H1 (cell line): ENCODE results near the gene ZBTB16. TPM values are rescaled to one million over a fixed set of nuclear protein-coding genes. Genes with fewer than 3 reads are reported as not detected.

Source experiments
- CTCF ChIA-PET: fragments of 300-600 bp; sonication (Branson Sonifier 250); formaldehyde crosslinking; loops from one replicate; lab custom pipeline; 2021; ENCODE audit not compliant: partially characterized antibody; lab: Charles Lee
- POLR2A ChIA-PET: fragments of 300-600 bp; sonication (Branson Sonifier 250); formaldehyde crosslinking; loops from one replicate; lab custom pipeline; 2021; ENCODE audit warnings: inconsistent platforms; ENCODE audit not compliant: partially characterized antibody; lab: Charles Lee
- DNase-seq, 2 experiments: peaks; one replicate each; pipeline versions ENCODE4 v3.0.0 to v3.0.0-alpha.2; 2010 to 2022; ENCODE audit warnings: low spot score in 2 of 2, low read depth in 1 of 2, mixed read lengths in 1 of 2
- FAIRE-seq: peaks from 2 replicates; lab custom pipeline; 2011; peaks lifted over from hg19 to GRCh38; lab: Jason Lieb, UNC
- H2AFZ ChIP-seq: 2 replicates; pipeline ENCODE4 v1.8.1; 2012; ENCODE audit warnings: low read length, inconsistent platforms
- H2AK5ac ChIP-seq: 2 replicates; pipeline ENCODE4 v1.6.1; 2013; ENCODE audit warnings: low read depth, low read length
- H2BK120ac ChIP-seq: replicated peaks from 2 replicates; pipeline ENCODE3; 2013; ENCODE audit warnings: low read depth, low read length, inconsistent platforms
- H2BK12ac ChIP-seq: 2 replicates; pipeline ENCODE4 v1.6.1; 2013; ENCODE audit warnings: low read depth, low read length
- H2BK15ac ChIP-seq: 2 replicates; pipeline ENCODE4 v1.6.1; 2013; ENCODE audit warnings: low read length
- H2BK20ac ChIP-seq: 2 replicates; pipeline ENCODE4 v1.6.1; 2013; ENCODE audit warnings: low read length
- H2BK5ac ChIP-seq: 2 replicates; pipeline ENCODE4 v1.6.1; 2013; ENCODE audit warnings: low read depth, low read length
- H3K14ac ChIP-seq: 2 replicates; pipeline ENCODE4 v1.6.1; 2013; ENCODE audit warnings: inconsistent platforms; ENCODE audit not compliant: insufficient read length
- H3K18ac ChIP-seq: 2 replicates; pipeline ENCODE4 v1.6.1; 2013; ENCODE audit warnings: low read length; ENCODE audit errors: extremely low read depth
- H3K23ac ChIP-seq: 2 replicates; pipeline ENCODE4 v1.6.1; 2013; ENCODE audit warnings: inconsistent platforms; ENCODE audit not compliant: insufficient read length
- H3K23me2 ChIP-seq: 2 replicates; pipeline ENCODE4 v1.6.1; 2013; ENCODE audit warnings: low read depth, low read length
- H3K27ac ChIP-seq: 2 replicates; pipeline ENCODE4 v1.6.1; 2011; ENCODE audit warnings: low read depth, low read length, inconsistent platforms
- H3K27me3 ChIP-seq, 4 experiments: replicated peaks in 1 of 4; 1 replicate in 1 of 4; 2 replicates in 3 of 4; pipeline versions ENCODE4 v1.6.1 to v1.8.1; 2011 to 2013; ENCODE audit warnings: low read length in 3 of 4, mild to moderate bottlenecking in 3 of 4, inconsistent platforms in 2 of 4, mixed read lengths in 2 of 4, moderate library complexity in 1 of 4; ENCODE audit not compliant: control insufficient read depth in 3 of 4, insufficient read depth in 3 of 4; ENCODE audit errors: extremely low read depth in 1 of 4
- H3K36me3 ChIP-seq, 4 experiments: 2 replicates each; pipeline versions ENCODE4 v1.6.1 to v1.8.1; 2011 to 2013; ENCODE audit warnings: mild to moderate bottlenecking in 4 of 4, low read length in 3 of 4, moderate library complexity in 2 of 4, control low read depth in 1 of 4, inconsistent platforms in 1 of 4; ENCODE audit not compliant: insufficient read depth in 4 of 4, control insufficient read depth in 2 of 4
- H3K4ac ChIP-seq: replicated peaks from 2 replicates; pipeline ENCODE3; 2013; ENCODE audit warnings: low read length, low read depth, mixed read lengths, inconsistent platforms; ENCODE audit not compliant: insufficient read length
- H3K4me1 ChIP-seq, 4 experiments: replicated peaks in 1 of 4; 1 replicate in 1 of 4; 2 replicates in 3 of 4; pipeline versions ENCODE4 v1.6.1 to v1.8.1; 2011 to 2013; ENCODE audit warnings: low read length in 3 of 4, inconsistent platforms in 2 of 4, mixed read lengths in 1 of 4; ENCODE audit not compliant: insufficient read depth in 4 of 4, control insufficient read depth in 3 of 4
- H3K4me2 ChIP-seq, 2 experiments: 2 replicates each; pipeline versions ENCODE4 v1.6.1 to v1.8.1; 2011 to 2013; ENCODE audit warnings: low read depth in 2 of 2, low read length in 2 of 2, control low read depth in 1 of 2, inconsistent platforms in 1 of 2, mild to moderate bottlenecking in 1 of 2; ENCODE audit not compliant: insufficient read depth in 1 of 2
- H3K4me3 ChIP-seq, 4 experiments: fragments of 200-600, 300-600 bp in 1 of 4; sonication (generic), shearing (Covaris generic), sonication (Bioruptor Twin) in 1 of 4; 2 replicates each; pipeline versions ENCODE4 v1.5.1 to v1.8.1; 2011 to 2016; ENCODE audit warnings: low read length in 4 of 4, low read depth in 3 of 4, control low read depth in 2 of 4, inconsistent platforms in 2 of 4, mild to moderate bottlenecking in 2 of 4, mixed read lengths in 1 of 4, moderate library complexity in 1 of 4; ENCODE audit not compliant: insufficient read depth in 2 of 4; ENCODE audit errors: extremely low read depth in 1 of 4
- H3K56ac ChIP-seq: replicated peaks from 2 replicates; pipeline ENCODE3; 2013; ENCODE audit warnings: low read depth, mild to moderate bottlenecking, mixed read lengths, low read length, inconsistent platforms; ENCODE audit not compliant: insufficient read length
- H3K79me1 ChIP-seq: 2 replicates; pipeline ENCODE4 v1.6.1; 2013; ENCODE audit warnings: low read depth, low read length, control low read depth
- H3K79me2 ChIP-seq, 2 experiments: 2 replicates each; pipeline versions ENCODE4 v1.6.1 to v1.8.1; 2012 to 2013; ENCODE audit warnings: low read length in 2 of 2, mild to moderate bottlenecking in 2 of 2, inconsistent platforms in 1 of 2; ENCODE audit not compliant: insufficient read depth in 2 of 2, control insufficient read depth in 1 of 2
- H3K9ac ChIP-seq, 4 experiments: replicated peaks in 1 of 4; 1 replicate in 1 of 4; 2 replicates in 3 of 4; pipeline versions ENCODE4 v1.6.1 to v1.8.1; 2011 to 2013; ENCODE audit warnings: low read depth in 3 of 4, low read length in 3 of 4, control low read depth in 2 of 4, mild to moderate bottlenecking in 2 of 4, moderate library complexity in 2 of 4, inconsistent platforms in 1 of 4; ENCODE audit errors: extremely low read depth in 1 of 4
- H3K9me3 ChIP-seq, 2 experiments: 2 replicates each; pipeline versions ENCODE4 v1.6.1 to v1.8.1; 2012 to 2013; ENCODE audit warnings: mild to moderate bottlenecking in 2 of 2, moderate library complexity in 2 of 2, control low read depth in 1 of 2, inconsistent platforms in 1 of 2, low read depth in 1 of 2, low read length in 1 of 2, mixed read lengths in 1 of 2; ENCODE audit not compliant: insufficient read depth in 2 of 2
- H4K20me1 ChIP-seq, 2 experiments: replicated peaks in 1 of 2; 2 replicates each; pipeline versions ENCODE3 to v1.8.1; 2011 to 2013; ENCODE audit warnings: inconsistent platforms in 2 of 2, low read length in 2 of 2, mild to moderate bottlenecking in 1 of 2; ENCODE audit not compliant: insufficient read depth in 2 of 2, control insufficient read depth in 1 of 2
- H4K5ac ChIP-seq: 2 replicates; pipeline ENCODE4 v1.6.1; 2013; ENCODE audit warnings: low read length, low read depth, mixed read lengths, inconsistent platforms; ENCODE audit not compliant: insufficient read length
- H4K8ac ChIP-seq: 2 replicates; pipeline ENCODE4 v1.8.0; 2013; ENCODE audit warnings: mild to moderate bottlenecking, moderate library complexity, low read length, inconsistent platforms; ENCODE audit not compliant: insufficient read depth; ENCODE audit errors: extremely low read depth
- H4K91ac ChIP-seq: replicated peaks from 2 replicates; pipeline ENCODE3; 2013; ENCODE audit warnings: low read length, mixed read lengths, inconsistent platforms; ENCODE audit not compliant: insufficient read length
- BACH1 ChIP-seq: IDR thresholded peaks from 2 replicates; pipeline ENCODE4 v1.6.1; 2012; ENCODE audit warnings: low read length, improper control_type of control experiment
- CTBP2 ChIP-seq: IDR thresholded peaks from 2 replicates; pipeline ENCODE4 v1.7.0; 2011; ENCODE audit warnings: borderline replicate concordance, mild to moderate bottlenecking, moderate library complexity, mixed read lengths, low read length; ENCODE audit not compliant: insufficient read depth, insufficient read length
- EP300 ChIP-seq, 2 experiments: IDR thresholded peaks; 1 replicate in 1 of 2; 2 replicates in 1 of 2; pipeline ENCODE4 v1.6.1; 2011 to 2012; ENCODE audit warnings: low read depth in 2 of 2, low read length in 2 of 2, mild to moderate bottlenecking in 2 of 2, borderline replicate concordance in 1 of 2, inconsistent platforms in 1 of 2, moderate library complexity in 1 of 2
- POLR2A ChIP-seq, 2 experiments: IDR thresholded peaks; 1 replicate in 1 of 2; 2 replicates in 1 of 2; pipeline ENCODE4 v1.6.1; 2011; ENCODE audit warnings: low read depth in 2 of 2, low read length in 2 of 2, mild to moderate bottlenecking in 2 of 2; ENCODE audit errors: control extremely low read depth in 1 of 2
- RXRA ChIP-seq: IDR thresholded peaks from 2 replicates; pipeline ENCODE4 v1.6.1; 2011; ENCODE audit warnings: low read depth, mild to moderate bottlenecking, low read length, moderate library complexity; ENCODE audit not compliant: insufficient read depth
- SAP30 ChIP-seq: fragments of 300-600 bp; sonication (generic); IDR thresholded peaks from 2 replicates; pipeline ENCODE4 v1.7.1; 2012; ENCODE audit warnings: low read length, moderate library complexity, mild to moderate bottlenecking, inconsistent platforms; ENCODE audit not compliant: insufficient read depth, insufficient replicate concordance
- SIRT6 ChIP-seq: IDR thresholded peaks from one replicate; pipeline ENCODE4 v1.7.1; 2012; ENCODE audit warnings: low read length, inconsistent platforms
- SUZ12 ChIP-seq: fragments of 200-600 bp; sonication (generic); IDR thresholded peaks from 2 replicates; pipeline ENCODE4 v1.6.1; 2012; ENCODE audit warnings: mild to moderate bottlenecking, inconsistent platforms, low read length, moderate library complexity, mixed read lengths
- WGBS, 2 experiments: shearing (Covaris generic) in 1 of 2; methylation state at CpG; one replicate each; pipeline versions ENCODE4 v1.1.6 to v1.1.7; 2013 to 2015; ENCODE audit warnings: low lambda C conversion rate in 2 of 2, mixed read lengths in 2 of 2, inconsistent platforms in 1 of 2, low coverage in 1 of 2, missing lambda C conversion rate in 1 of 2; ENCODE audit not compliant: insufficient replicate concordance in 2 of 2, insufficient coverage in 1 of 2, insufficient read length in 1 of 2; ENCODE audit errors: extremely low coverage in 1 of 2, missing lambda C conversion rate in 1 of 2; 5-methylcytosine and 5-hydroxymethylcytosine counted together
- polyA plus RNA-seq, 7 experiments: library from polyadenylated mRNA; depleted of rRNA in 3 of 7; stranded (reverse) in 5 of 7; unstranded in 2 of 7; fragments of >200 nt in 5 of 7; fragments of 200-250 nt in 2 of 7; gene quantifications; 1 replicate in 5 of 7; 2 replicates in 1 of 7; 4 replicates in 1 of 7; pipeline versions ENCODE4 v1.2.1 to v1.2.3, GENCODE V29; 2011 to 2013; ENCODE audit warnings: missing spikeins in 2 of 7, mixed read lengths in 2 of 7
- total RNA-seq: library from RNA; stranded (reverse); fragmentation: NEBNext Ultra II Directional; extraction: Animal tissue kit (Norgen Biotek cat#: 25700); gene quantifications from 2 replicates; pipeline ENCODE4 v1.2.1, GENCODE V29; 2021
- TF ChIP-seq, protein P1 (sequence below): IDR thresholded peaks from 2 replicates; pipeline ENCODE4 v1.6.1; 2011; ENCODE audit warnings: low read depth, mild to moderate bottlenecking, low read length; ENCODE audit not compliant: insufficient read depth
- TF ChIP-seq, protein P2 (sequence below): IDR thresholded peaks from 2 replicates; pipeline ENCODE4 v1.6.1; 2012; ENCODE audit warnings: inconsistent platforms

Gene ZBTB16
- total and polyA plus RNA-seq, 2 of the 8 experiments (the other 6 are each of a cell fraction or from before 2014, with no cell fraction given) = 0.12 to 0.61 TPM

DNA sequence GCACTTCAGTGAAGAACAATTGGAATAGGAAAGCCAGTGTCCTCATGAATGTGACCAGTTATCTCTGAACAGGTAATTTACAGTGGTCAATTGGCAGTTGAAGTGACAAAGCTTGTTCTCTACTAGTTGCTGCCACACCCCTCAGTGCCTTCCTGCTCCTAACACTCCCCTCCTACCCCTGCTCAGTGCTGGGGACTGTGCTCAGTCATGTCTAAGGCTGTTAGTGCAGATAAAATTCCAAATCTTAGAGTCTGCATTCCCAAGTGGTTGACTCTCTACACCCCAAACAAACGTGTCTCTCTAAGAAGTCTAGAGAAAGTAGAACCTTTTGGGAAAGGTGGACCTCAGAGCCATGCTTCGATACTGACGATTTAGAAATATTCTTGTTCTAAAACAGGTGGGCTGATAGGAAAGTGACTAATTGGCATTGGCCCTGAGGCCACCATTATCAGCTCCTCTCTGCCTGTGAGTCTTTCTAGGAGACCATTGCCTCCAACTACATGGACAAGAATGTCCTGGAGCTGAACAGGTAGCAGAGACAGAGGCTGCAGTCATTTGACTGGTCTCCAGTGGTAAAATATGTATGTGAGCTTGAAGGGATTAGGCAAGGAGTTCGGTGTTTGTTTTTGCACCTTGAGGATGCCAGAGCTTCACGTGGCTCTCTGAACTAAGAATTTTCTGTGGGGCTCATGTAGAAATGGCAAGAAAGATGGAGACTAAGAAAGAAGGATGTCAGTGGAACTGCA is 214.6 kb downstream of the ZBTB16 start:
- Histone ChIP-seq H3K18ac (no peak overlapping the region), H3K36me3 (no peaks in the 10 kb centered on the region), H2BK20ac (no peak overlapping the region), H3K56ac (no peak overlapping the region), H3K79me1 (no peaks in the 10 kb centered on the region), H2AK5ac (no peak overlapping the region), H3K23me2 (no peaks in the 10 kb centered on the region), H2BK15ac (no peak overlapping the region), H3K14ac (no peak overlapping the region), H3K9ac (no peak overlapping the region), H4K5ac (no peak overlapping the region), H4K8ac (no peak overlapping the region), H3K4me3 (no peak overlapping the region), H3K27me3 (peaks cover 0 to 1% (median 0%) of the 10 kb centered on the region in 4 experiments; a peak in 1 of 7 replicates), H3K4me1 (no peaks in the 10 kb centered on the region), H3K79me2 (no peaks in the 10 kb centered on the region), H4K20me1 (no peaks in the 10 kb centered on the region), H3K4me2 (no peak overlapping the region), H2BK5ac (no peak overlapping the region), H4K91ac (no peak overlapping the region), H3K23ac (no peak overlapping the region), H3K27ac (no peak overlapping the region), H2BK120ac (no peak overlapping the region), H3K9me3 (no peaks in the 10 kb centered on the region), H2AFZ (no peak overlapping the region), H3K4ac (no peak overlapping the region), H2BK12ac (no peak overlapping the region)
- POLR2A ChIA-PET = no interaction called here
- no peak for FAIRE-seq
- CTCF ChIA-PET = interaction anchor here (0.5 to 12.4 kb wide), 5 partner anchors 12 to 1260 kb away, joined by 3 to 123 read pairs (median 4); no protein-coding TSS in a partner anchor
- 86% methylated on average over 5 of the region's 5 CpGs; no CpG with 5 or more reads in 1 of the 2 experiments for WGBS, 2 experiments
- no peak for DNase-seq
- no peak for TF ChIP-seq EP300 (IDR thresholded peaks at IDR 0.05; ENCODE audit: borderline replicate concordance in 1 of 2, low read depth in 2 of 2, low read length in 2 of 2)
- no peak for TF ChIP-seq SAP30
- no peak for TF ChIP-seq POLR2A (IDR thresholded peaks at IDR 0.05; ENCODE audit: control extremely low read depth in 1 of 2, low read depth in 2 of 2, low read length in 2 of 2)
- no peak for TF ChIP-seq SIRT6
- TF ChIP-seq BACH1 = no peak
- no peak for TF ChIP-seq CTBP2
- TF ChIP-seq, protein P1, sequence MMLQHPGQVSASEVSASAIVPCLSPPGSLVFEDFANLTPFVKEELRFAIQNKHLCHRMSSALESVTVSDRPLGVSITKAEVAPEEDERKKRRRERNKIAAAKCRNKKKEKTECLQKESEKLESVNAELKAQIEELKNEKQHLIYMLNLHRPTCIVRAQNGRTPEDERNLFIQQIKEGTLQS = no peak
- TF ChIP-seq RXRA = no peak
- TF ChIP-seq SUZ12 = no peak
- TF ChIP-seq, protein P2, sequence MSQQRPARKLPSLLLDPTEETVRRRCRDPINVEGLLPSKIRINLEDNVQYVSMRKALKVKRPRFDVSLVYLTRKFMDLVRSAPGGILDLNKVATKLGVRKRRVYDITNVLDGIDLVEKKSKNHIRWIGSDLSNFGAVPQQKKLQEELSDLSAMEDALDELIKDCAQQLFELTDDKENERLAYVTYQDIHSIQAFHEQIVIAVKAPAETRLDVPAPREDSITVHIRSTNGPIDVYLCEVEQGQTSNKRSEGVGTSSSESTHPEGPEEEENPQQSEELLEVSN = no peak
